ENCODE data around the gene CHD6. TPM values are rescaled to one million over a fixed set of nuclear protein-coding genes. Genes with fewer than 3 reads are reported as not detected.

The CHD6 gene, protein sequence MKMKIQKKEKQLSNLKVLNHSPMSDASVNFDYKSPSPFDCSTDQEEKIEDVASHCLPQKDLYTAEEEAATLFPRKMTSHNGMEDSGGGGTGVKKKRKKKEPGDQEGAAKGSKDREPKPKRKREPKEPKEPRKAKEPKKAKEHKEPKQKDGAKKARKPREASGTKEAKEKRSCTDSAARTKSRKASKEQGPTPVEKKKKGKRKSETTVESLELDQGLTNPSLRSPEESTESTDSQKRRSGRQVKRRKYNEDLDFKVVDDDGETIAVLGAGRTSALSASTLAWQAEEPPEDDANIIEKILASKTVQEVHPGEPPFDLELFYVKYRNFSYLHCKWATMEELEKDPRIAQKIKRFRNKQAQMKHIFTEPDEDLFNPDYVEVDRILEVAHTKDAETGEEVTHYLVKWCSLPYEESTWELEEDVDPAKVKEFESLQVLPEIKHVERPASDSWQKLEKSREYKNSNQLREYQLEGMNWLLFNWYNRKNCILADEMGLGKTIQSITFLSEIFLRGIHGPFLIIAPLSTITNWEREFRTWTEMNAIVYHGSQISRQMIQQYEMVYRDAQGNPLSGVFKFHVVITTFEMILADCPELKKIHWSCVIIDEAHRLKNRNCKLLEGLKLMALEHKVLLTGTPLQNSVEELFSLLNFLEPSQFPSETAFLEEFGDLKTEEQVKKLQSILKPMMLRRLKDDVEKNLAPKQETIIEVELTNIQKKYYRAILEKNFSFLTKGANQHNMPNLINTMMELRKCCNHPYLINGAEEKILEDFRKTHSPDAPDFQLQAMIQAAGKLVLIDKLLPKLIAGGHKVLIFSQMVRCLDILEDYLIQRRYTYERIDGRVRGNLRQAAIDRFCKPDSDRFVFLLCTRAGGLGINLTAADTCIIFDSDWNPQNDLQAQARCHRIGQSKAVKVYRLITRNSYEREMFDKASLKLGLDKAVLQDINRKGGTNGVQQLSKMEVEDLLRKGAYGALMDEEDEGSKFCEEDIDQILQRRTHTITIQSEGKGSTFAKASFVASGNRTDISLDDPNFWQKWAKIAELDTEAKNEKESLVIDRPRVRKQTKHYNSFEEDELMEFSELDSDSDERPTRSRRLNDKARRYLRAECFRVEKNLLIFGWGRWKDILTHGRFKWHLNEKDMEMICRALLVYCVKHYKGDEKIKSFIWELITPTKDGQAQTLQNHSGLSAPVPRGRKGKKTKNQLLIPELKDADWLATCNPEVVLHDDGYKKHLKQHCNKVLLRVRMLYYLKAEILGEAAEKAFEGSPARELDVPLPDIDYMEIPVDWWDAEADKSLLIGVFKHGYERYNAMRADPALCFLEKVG (N-terminal part only)
- 42.4 TPM for total RNA-seq

DNA sequence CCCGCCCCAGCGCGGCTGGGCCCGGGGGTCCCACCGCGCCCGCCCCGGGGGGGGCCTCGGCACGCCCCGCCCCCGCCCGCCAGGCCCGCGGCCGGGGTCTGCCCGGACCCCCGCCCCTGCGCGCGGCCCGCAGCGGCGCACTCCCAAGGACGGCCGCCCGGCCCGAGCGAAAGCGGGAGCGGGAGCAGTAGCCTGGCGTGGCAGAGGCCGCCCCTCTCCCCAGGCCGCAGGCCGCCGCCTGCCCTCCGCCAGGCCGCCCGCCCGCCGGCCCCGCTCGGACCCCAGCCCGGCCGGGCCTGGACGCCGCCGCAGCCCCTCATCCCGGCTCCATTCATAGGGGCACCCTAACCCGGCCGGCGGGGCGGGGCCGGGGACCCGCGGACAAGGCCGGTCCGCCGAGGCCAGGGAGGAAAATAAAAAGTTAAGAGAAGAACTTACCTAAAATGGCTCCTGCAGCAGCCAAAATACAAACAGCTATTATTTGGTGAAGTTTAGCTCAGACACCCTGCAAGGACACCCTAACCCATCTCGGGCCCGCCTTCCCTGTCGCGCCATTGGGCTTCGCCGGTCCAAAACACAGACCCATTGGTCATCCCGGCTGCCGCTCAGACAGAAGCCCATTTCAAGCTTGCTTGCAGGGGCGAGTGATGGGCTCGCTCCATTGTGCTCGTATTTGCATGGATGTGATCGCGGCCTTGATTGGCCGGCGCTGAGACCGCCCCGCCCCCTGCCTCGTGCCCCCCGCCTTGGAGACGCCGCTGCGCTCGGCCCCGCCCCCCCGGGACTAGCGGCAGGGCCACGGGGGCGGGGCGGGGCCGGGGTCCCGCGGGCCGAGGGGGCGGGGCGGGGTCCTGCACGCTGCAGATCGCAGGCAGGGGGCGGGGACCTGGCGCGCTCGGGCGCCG is at the start of gene CHD6:
Gene CHD6 (minus strand): TSS at position 476 of the 905 bp plus-strand sequence. CDS start 67,040 bp downstream, outside the sequence.
- FAIRE-seq, result peak; percentile 24
- peak; percentile 96 to 98 for DNase-seq (ENCODE audit: low spot score in 2 of 2)

DNA sequence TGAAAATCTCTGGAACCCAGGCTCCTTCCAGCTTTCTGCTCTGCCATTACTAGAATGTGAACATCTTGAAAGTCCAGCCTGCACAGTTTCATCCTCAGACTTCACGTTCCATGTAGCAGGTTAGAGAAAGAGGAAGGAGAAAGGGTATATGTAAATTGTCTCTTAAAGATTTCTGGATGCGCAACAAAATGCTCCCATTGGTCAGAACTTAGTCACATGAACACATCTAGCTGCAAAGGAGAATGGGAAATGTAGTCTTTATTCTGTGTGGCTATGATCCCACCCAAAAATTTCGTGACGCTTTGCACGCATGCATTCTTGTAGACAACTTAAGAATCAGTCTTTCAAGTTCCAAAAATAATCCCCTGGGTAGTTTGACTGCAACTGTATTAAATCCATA is 46.4 kb upstream of the CHD6 start:
- FAIRE-seq (no peak), DNase-seq (ENCODE audit: low spot score in 2 of 2) (no peak)

DNA sequence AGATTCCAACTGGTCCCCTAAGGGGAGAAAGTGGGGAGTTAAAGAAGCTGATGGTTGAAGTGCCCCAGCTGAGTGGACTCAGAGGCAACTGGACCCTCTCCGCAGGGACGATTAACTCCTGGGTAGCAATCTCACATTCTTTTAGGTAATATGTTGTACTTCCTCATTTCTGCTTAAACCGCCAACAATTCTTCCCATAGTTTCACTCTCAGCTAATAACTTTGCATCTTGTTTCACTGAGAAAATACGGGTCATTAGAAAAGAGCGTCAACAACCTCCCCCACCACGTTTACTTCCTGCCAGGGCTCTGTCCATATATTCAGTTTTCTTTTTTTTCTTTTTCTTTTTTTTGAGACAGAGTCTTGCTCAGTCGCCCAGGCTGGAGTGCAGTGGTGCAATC is 39.5 kb upstream of the CHD6 start:
- DNase-seq (ENCODE audit: low spot score in 2 of 2) (no peak), FAIRE-seq (no peak)

DNA sequence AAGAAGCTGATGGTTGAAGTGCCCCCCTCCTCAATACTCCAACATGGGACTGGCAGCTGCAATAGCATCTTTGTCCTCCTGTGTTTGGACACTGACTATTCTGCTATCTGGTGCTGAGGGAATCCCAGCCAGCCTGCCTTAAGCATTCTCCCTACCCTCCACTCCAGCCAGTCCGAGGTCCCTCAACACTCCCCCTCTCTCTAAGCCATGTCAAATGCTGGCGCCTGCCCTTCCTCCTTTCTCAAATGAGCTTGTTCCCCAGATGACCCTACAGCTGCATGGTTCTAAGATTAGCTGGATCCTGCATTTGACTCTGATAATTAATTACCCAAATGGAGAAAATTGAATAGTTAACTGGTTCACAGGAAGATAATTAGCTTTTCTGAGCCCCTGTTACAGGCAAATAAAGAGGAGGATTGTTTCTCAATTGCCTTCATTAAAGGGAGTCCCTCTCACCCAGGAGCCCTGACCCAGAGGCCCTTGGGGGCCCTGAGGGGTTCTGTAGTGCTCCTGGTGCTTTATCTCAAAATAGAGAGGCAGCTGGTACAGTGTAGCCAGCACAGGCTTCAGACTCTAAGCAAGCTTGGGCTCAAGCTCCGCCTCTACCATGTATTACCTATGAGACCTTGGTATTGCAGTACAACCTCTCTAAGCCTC is 37.9 kb upstream of the CHD6 start:
- FAIRE-seq, result no peak
- DNase-seq (ENCODE audit: low spot score in 2 of 2), result no peak

DNA sequence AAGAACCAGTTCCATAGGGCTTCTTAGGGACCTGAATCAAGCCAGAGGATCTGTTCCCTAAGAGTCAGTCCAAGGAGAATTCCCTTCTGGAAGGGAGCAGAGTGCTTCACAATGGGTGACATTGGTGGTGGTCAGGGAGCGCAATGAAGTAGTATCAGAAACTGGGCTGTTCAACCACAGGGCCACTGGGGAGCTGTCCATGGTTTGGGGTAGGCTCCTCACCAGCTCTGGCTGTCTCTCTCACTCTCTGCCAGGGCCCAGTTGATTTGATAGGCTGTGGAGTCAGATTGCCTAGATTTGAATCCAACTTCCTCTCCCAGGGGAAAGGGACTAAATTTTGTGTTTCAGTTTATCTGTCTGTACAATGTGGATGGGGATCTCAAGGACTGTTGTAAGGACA is 36.7 kb upstream of the CHD6 start:
- FAIRE-seq (no peak), DNase-seq (ENCODE audit: low spot score in 2 of 2) (no peak)

DNA sequence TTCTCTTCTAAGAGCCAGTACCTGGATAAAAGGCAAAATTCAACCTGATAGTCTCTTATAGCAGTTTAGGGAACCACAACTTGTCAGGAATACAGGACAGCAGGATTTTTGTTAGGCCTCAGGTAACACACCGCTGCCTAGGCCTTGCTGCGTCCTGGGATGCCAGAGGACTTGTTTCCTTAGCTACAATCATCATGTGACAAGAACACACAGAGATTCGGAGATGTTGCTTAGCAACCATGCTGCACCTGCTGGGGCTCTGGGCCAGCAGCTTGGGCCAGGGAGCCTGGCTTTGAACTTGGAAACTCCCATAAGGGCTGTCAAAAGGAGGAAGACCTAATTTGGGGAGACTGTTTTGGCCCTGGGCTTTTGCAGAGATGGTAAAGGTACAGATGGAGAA is 36.1 kb upstream of the CHD6 start:
- FAIRE-seq (no peak), DNase-seq (ENCODE audit: low spot score in 2 of 2) (no peak)

DNA sequence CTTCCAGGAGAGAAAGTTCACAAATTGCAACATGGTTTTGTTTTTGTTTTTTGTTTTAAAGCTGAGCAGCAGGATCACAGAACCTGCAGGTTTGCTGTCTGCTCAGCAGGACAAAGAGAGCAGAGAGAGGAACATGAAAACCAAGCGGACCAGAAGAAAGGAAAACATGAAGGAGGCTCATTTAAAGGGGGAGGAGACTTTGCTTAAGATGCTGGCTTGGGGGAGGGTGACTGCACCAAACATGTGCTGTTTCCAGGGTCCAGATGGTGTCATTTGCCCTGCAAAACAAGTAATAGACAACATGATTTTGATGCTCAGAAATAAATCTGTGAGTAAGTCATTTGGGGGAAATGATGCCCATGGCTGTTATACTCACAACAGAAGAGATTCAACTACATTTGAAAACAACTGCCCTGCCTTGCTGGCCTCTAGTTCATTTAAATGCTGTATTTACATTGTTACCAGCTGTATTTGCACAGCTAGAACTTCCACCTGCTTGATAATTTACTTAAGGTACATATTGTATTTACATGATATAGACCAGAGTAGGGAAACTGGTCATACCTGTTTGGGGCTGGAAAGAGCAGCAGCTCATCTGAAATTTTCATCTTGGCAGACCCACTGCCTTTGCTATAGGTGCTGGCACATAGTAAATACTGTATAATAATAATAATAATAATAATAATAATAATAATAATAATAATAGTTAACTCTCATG is 32.2 kb upstream of the CHD6 start:
- DNase-seq (ENCODE audit: low spot score in 2 of 2) (no peak), FAIRE-seq (no peak)

DNA sequence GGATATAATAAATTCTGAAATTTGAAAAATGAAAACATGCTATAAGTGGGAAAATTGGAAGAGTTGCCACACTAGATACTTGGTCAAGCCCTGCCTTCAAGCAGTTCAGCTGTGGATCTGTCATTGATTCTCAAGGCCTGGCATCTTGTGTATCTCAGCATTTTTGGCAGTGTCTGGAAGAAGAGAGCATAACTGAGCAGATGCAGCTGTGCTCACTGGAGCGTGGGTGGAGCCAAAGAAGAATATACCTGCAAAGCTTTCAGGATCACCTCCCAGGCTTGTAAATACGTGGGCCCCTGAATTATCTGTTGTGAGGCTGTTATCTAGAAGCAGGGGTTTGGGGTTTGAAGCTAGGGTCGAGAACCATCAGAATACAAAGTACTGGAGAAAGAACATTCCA is 31.3 kb upstream of the CHD6 start:
- DNase-seq (ENCODE audit: low spot score in 2 of 2), result no peak
- no peak for FAIRE-seq

DNA sequence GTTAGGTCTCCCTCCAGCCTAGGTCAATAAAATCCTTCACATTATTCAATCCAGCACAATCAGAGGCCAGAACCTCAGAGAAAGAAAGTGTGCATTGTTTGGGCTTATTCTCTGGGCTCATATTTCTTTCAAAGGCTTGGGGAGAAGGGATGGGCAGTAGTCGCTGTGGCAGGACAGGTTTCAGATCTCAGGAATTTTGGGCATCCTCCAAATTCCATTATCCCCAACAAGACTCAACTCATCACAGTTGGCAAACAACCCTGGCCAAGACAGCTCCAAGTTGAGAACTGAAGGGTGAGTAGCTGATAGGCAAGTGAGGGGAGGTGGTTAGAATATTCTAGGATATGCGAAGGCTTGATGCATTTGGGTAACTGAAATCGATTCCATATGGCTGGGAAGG is 27.2 kb upstream of the CHD6 start:
- FAIRE-seq (no peak), DNase-seq (ENCODE audit: low spot score in 2 of 2) (no peak)

DNA sequence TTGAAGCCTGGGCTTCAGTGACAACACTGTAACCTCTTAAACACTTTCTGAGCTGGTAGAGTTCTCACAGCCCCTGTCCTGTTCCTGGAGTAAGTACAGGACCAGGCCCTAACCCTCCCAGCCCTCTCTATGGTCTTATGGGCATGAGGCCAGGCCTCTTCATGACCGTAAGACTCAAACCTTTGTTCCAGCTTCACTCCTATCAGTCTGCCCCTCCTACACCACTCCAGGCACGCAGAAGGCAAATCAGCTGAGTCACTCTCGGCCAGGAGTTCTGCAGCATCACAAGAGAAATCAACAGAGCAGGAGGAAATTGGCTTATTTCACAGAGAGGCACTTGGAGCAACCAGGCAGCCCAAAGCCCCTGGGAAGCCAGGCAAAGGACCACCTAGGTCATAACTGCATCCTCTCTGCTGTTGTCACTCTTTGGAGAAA is 25.3 kb upstream of the CHD6 start:
- no peak for DNase-seq (ENCODE audit: low spot score in 2 of 2)
- FAIRE-seq, result no peak

DNA sequence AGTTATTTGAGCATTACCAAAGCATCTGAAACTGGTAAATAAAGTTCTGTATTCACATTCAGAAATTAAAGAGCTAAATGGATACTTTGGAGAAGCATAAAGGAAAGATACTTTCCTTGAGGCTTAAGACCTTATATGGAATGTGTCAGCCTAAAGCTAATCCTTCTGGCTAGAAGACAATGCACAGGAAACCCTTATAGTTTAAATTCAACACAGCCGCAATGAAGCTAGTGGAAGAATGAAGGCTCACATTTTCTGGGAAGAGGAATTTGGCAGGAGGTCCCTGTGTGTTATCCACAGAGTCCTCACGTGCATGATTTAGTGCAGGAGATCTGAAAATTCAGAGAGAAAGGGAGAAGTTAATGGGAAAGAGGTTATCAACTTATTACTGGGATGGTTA is 21.5 kb upstream of the CHD6 start:
- DNase-seq (ENCODE audit: low spot score in 2 of 2) (no peak), FAIRE-seq (no peak)

DNA sequence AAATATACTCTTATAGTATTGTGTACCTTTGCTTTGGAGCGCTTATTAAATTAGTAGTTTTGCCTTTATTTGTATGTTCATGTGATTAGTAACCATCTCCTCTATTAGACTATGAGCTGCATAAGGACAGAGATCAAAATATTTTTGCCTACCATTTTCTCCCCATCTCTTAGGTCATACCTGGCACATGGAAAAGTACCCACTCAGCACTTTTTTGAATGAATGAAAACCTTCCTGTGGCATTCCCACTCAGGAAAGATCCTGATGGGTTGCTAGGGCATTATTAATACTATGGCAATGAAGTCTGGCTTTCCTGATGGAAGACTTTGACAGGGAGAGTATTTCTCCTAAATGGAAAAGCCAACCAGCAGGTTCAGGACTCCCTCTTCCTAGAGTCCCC is 20.3 kb upstream of the CHD6 start:
- DNase-seq (ENCODE audit: low spot score in 2 of 2) (no peak), FAIRE-seq (no peak)

DNA sequence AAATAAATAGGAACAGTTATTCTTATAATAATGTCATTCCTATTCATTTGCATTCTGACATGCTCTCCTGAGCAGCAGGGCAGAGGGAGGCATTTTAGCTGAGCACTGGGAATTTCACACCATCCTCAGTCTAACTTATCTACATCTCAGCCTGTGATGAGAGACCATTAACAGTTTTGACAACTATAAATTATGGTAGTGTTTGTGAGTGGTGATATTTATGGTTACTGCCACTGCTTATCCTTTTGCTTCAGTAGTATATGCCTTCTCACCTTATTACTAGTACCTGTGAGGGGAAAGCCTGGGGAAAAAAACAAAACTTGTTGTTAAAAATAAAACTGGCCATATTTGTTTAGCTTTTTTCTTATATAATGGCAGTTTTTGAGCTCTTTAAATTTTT is 17.0 kb upstream of the CHD6 start:
- DNase-seq (ENCODE audit: low spot score in 2 of 2), result no peak
- no peak for FAIRE-seq

DNA sequence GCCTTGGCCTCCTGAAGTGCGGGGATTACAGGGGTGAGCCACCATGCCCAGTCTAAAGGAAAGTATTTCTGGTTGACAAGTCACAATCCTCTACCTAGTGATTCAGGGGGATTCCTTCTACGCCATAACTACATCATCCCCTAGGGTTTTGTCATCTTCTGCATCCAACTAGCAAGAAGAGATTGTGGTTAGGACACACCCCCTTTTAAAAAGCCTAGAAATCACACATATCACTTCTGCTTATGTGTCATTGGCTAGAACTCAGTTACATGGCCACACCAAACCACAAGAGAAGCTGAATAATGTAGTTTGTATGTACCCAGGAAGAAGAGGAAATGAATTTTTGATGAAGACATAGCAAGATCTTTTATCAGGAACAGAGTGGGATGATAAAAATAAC is 14.7 kb upstream of the CHD6 start:
- FAIRE-seq, result no peak

DNA sequence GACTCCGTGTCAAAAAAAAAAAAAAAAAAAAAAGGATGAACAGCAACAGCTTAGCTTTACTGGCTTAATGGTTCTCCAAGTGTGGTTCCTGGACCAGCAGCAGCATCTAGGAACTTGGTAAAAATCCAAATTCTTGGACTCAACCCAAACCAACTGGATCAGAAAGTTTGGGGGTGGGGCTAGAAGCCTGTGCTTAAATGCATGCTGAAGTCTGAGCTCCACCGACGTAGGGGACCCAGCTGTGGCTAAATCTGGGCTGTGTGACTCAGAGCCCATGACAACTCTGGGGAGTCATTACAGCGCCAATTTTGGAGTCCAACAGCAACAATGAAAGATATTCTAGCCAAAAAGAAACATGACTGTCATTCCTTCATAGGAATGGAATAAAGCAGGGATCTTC is 13.6 kb upstream of the CHD6 start:
- FAIRE-seq (no peak), DNase-seq (ENCODE audit: low spot score in 2 of 2) (peak in 1 of 2 donors; percentile 16)

More for the DNA sequence above, 14.7 kb upstream of the CHD6 start:
- DNase-seq (ENCODE audit: low spot score in 2 of 2), result no peak

DNA sequence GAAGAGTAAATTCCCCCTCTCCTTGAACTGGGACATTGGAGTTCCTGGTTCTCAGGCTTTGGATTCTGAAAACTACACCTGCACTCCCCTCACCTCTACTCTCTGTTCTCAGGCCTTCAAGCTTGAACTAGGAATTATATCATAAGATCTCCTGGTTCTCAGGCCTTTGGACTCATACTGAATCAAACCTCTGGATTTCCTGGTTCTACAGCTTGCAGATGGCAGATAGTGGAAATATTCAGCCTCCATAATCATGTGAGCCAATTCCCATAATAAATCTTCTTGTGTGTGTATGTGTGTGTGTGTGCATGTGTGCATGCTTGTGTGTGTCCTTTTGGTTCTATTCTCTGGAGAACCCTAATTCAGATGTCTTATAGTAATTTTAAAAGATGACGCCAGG is 12.7 kb upstream of the CHD6 start:
- DNase-seq (ENCODE audit: low spot score in 2 of 2) (no peak), FAIRE-seq (no peak)

DNA sequence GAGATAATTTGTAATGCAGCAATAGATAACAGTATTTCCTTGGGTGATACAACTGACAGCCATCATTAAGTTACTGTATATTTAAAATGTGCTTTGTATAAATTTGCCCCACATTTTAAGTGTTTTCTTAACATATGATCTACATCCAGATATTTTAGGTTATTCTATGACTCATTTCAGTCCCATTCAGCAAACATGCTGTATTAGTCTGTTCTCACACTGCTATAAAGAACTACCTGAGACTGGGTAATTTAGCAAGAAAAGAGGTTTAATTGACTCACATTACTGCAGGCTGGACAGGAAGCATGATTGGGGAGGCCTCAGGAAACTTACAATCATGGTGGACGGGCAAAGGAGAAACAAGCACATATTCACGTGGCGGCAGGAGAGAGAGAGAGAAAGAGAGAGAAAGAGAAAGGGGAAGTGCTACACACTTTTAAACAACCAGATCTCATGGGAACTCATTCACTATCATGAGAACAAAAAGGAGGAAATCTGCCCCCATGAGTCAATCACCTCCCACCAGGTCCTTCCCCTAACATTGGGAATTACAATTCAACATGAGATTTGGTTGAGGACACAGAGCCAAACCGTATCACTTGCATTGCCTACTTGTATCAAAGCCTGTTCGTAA is 9.6 kb upstream of the CHD6 start:
- no peak for FAIRE-seq

DNA sequence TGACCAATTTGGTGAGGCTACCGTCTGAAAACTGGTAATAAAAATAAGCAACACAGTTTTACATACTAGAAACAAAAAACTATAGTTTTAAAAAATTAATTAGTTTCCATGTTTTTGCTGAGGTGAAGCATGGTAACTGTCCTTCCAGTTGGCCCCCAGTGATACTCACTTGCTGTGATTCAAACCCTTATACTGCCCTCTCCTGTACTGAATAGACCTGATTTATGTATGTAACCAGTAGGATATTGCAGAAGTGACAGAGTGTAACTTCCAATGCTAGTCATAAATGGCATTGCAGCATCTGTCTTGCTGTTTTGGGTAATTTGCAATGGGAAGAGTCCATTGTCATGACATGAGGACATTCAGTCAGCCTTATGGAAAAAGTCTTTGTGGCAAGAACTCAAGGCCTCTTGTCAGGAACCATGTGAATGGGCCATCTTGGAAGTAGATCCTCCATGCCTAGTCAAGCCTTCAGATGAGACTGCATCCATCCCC is 8.9 kb upstream of the CHD6 start:
- FAIRE-seq (no peak), DNase-seq (ENCODE audit: low spot score in 2 of 2) (no peak)

More for the DNA sequence above, 9.6 kb upstream of the CHD6 start:
- no peak for DNase-seq (ENCODE audit: low spot score in 2 of 2)

All from frontal cortex (tissue), 4 donors.